CD1c-positive myeloid dendritic cell (primary cell): ENCODE measurements around the gene ADNP2.

ENCODE experiments used
- DNase-seq: peaks from one replicate; pipeline ENCODE4 v3.0.0-alpha.2; 2016; ENCODE audit errors: extremely low spot score

ADNP2 gene

DNA sequence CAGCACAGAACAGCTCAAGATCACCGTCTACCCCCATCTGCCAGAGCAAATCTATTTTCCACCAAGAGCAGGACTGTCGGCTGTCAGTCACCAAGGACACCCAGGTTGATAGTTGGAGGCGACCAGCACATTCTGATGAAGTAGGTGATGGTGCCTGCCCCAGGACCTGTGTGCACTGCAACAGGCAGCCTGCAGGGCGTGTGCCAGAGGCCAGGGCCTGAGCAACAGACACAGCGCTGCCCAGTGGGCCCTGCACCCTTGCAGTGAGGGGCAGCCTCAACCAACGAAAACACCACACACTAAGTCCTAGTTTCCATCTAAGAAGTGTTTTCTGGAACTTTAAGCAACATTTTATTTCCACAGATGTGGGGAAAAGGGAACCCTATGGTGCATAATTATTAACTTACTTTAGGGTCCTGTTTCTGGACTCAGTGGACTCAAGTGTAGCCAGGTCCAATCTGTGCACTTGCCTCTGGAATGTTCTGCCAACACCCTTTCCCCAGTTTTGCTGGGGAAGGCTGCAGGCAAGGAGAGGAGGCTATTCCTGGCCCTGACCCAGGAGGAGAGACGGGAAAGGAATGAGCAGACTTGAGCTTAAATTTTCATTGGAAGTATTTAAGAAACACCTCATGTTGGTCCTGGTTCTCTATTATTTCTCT, 61.5 kb downstream of the ADNP2 start:
- no peak for DNase-seq

DNA sequence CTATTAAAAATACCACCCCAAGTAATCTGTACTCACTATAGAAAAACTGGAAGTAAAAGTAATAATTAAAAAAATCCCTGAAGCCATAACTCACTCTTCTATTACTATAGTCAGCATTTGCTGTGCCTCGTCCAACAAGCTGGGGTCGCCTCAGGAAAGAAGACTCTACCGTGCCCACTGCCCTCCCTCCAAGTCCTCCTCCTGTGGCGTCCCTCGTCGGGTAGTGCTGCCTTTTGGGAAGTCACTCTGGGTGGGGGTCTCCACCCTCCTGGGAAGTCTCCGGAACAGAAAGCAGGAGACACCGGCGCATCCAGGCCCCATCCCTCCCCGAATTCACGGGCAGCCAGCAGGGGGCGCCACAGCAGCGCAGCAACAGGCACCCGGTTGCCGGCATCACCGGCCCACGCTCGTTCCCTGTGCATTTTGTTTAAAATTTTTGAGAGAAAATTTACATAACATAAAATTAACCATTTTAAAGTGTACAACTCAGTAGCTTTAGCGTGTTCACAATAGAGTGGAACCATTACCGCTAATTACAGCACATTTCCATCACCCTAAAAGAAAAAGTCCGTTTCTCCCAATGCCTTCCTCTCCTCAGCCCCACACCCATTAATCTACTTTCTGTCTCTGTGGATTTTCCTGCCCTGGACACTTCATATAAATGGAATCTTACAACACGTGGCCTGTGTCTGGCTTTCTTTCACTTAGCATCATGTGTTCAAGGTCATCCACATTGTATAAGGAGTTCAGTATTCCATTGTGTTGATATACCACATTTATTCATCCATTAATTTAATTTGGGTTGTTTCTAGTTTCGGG, 62.2 kb downstream of the ADNP2 start:
- peak; percentile 31 for DNase-seq

DNA sequence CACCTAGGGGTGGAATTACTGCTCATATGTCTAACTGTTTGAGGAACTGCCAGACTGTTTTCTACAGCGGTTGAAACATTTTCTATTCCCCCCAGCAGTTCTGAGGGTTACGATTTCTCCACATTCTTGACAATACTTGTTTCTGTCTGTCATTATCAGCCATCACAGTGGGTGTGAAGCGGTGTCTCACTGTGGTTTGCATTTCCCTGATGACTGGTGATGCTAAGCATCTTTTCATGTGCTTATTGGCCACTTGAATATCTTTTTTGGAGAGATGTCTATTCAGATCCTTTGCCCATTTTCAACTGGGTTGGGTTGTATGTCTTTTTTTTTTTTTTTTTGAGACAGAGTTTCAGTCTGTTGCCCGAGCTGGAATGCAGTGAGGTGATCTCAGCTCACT, 63.0 kb downstream of the ADNP2 start:
- no peak for DNase-seq

DNA sequence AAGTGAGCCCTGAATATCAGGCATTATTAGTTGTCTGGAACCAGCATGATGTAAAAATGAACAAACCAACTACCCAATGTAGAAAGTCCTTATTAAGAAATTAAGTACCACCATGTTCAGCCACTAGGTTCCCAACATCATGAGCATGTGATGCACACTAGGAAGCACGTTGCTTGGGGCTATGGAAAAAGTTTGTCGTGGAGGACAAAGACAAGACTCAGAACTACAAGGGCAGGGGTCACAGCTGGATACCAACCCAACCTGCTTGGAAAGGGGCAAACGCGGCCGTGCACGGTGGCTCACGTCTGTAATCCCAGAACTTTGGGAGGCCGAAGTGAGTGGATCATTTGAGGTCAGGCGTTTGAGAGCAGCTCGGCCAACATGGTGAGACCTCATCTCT, 64.0 kb downstream of the ADNP2 start:
- DNase-seq: no peak

DNA sequence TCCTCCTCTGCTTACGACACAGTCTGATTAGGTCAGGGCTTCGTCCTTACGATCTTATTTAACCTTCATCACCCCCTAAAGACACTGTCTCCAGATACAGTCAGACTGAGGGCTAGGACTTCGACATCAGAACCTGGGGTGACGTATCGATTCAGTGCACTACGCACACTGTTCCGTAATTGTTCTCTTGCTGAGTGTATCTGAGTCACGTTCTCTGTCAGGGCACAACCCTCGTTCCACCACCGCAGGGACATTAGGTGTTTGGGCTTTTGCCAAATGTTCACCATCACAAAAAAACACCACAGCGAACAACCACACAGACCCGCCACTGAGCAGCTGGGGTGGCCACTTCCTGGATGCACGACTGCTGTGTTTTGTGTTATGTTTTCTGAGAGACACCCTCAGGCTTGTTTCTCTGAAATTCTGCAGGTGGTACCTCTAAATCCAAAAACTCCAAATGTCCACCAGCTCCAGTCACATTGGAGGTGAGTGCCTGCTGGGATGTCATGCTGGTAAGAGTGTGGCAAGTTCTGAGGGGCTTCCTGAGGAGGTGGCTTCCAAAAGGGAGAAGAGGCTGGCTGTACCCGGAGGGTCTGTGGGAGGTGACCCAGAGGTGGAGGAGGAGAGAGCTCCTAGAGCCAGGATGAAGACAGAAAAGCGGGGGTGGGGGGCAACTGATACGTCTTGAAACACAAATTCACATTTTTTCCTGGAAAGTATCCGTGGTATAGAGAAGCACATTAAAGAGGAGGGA, 66.6 kb downstream of the ADNP2 start:
- DNase-seq: peak; percentile 6

DNA sequence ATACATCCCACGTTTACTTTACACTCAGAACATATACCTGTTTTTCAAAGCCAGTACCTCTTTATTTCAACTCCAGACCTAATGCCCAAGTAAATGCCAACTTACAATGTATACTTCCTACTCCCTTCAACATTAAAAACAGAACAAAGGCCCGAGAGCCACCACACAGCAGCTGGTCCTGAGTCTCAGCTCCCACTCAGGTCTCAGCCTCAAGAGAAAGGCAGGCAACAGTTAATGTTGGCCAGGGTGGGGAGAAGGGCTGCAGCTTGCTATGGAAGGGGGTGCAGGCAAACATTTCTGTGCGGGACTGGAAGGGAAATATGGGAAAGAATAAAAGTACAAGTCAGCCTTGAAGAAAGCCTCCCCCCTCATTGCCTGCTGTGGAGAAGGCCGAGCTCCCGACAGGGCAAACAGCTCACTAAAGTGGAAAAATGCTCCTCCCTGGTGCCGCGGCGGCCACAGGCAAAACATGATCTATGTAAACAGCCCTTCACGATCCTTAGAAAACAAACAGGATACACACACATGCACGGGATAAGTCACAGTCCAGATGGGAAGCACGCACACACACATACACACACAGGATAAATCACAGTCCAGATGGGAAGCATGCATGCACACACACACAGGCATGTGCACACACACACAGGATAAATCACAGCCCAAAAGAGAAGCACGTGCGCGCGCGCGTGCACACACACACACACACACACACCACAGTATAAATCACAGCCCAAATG, 67.4 kb downstream of the ADNP2 start:
- no peak for DNase-seq

DNA sequence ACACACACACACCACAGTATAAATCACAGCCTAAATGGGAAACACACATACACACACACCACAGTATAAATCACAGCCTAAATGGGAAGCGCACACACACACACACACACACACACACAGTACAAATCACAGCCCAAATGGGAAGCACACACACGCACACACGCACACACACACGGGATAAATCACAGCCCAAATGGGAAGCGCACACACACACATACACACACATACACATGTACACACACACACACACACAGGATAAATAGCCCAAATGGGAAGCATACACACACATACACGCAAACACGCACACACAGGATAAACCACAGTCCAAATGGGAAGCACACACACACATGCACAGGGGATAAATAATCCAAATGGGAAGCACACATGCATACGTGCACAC, 68.1 kb downstream of the ADNP2 start:
- no peak for DNase-seq

DNA sequence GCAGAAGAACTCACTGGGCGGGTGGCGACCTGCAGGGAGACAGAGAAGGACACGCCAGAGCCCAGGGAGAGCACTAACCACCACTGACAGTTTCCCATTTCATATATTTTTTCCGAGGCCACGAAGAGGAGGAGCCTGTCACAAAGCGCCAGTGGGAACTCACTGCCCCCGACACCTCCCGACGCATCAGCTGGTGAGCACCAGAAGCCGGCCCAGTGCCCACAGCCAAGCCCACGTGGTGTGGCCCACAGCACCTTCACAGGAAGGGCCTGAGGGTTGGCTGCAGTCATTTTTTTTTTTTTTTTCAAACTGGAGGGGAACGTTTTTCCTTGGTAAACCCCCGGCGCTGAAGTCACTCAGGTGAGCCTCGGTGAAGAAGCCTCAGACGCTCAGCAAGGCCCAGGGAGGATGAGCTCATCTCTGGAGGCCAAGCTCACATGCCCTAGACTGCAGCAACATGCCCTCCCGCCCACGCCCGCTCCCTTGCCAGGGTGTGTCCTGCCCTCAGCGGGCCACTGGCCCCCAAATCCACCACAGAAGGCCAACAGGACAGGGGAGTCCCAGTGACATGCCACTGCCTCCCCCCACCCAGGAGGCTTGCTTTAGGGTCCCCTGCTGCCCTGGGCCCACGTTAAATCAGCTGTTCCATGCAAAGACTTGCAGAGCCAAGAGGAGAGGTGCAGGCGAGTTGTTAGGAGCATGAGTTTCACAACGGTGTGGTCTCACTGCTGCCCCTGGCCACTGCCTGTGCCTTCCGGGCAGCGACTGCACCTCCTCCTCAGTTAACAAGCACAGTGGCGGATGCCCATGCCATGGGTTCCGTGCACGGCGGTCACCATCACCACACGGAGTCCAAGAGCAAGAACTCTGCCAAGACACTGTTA, 70.1 kb downstream of the ADNP2 start:
- DNase-seq: no peak

DNA sequence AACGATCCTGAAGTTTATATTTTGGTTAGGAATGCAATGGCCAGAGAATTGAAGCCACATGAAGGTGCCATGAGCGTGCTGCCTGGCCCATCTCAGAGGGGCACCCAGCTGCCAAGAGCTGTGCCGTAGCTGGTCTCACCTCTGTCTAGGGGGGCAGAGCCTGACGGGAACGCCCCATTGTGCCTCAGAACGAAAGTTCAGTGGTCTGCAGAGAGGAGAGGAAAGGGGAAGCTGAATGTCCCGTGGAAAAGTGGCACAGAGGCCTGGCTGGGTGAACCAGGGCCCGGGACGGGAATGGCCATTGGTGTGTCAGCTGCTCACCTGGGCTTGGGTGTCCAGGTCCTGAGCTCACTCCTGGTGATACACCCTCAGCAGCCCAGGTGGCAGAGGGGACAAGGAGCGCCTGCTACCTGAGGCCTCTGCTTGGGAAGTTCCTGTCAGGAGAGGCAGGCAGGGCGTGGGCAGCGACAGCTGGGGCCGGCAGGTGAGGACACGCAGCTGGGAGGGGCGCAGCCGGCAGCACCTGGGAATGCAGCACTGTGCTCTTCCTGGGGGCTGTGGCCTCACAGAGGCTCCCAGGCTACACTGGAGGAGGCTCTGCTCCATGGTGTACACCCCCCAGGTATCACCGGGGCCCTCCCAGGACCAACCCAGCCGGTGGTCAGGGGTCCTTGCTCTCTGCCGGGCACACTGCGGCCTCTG, 70.9 kb downstream of the ADNP2 start:
- no peak for DNase-seq

DNA sequence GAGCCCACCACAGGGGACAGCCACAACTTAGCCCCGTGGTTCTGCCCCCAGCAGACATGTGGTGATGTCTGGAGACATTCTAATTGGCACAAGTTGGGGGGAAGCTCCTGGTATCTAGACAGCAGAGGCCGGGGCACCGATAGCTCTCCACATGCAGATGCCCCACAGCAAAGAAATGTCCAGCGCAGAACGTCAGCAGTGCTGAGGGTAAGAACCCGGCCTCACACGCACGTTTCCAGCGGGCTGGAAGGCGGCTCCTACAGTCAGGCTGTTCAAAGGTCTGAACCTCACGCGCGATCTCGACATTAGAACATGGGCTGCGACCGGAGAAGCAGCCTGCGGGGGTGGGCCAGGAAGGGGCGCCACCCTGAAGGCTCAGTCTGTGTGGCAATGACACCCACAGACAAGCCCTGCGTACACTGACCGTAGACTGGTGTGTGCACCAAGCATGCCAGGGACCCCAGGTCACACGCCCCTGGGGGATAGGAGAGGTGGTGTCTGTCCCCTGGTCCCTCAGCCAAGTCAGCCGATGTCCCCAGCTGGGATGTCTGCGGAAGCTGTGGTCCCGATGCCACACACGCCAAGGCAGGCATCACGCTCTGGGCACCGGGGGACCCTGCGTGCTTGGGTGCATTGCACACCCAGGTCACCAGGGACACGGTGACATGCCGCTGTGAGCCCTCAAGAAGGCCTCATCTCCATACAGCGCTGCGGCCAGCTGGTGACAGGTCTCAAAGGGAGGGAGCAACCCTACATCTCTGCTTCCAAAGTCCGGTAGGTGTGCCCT, 71.9 kb downstream of the ADNP2 start:
- no peak for DNase-seq

DNA sequence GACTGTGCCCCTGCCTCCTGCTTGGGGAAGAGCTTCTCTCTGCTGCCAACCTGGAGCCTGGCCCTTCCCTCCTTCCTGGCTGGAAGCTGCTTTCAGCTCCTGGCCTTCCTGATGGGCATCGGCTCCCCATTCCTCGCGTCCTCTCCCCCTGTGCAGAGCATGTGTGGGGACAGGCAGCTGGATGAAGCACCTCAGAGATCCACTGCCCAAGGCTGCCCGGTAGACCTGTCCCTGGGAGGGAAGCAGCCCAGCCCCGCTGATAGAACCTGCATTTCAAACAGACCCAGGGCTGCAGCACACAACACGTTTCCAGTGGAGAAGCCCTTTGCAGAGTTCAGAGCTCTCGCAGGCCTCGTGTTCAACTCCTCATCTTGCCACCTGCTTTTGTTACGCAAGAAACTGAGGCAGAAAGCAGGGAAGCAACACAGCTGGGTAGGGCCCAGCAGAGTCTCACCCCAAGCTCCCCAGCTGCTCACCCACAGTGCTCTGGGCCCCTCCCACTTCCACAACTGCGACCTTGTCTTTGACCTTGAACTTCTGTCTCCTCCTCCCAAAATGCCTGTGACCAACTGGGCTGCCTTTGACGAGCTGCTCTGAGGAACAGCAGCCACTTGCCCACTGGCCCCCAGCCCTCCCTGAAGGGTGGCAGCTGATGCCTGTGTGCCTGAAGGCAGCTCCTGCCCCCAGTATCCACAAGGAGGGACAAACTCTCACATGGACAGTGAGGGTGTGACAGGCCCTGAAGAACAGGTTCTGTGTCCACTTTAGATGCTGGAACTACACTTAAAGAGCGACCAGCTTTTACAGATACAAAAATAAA, 72.8 kb downstream of the ADNP2 start:
- DNase-seq: no peak

DNA sequence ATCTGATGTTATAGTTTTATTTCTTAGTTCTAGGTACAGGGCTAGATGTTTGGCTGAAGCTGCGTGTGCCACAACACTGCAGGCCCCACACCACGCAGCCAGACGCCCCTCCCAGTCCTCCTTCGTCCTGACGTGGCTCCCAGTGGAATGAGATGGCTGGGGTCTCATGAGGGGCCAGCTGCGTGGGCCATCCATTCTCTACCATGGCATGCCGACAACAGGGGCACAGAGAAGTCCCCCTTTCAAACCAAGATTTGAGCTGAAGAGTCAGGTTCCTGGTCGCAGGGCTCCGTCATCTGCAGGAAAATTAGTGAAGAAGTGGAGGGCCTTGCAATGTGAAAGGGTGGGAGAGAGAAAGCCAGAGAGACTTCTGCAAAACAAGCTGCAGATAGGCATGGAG, 73.8 kb downstream of the ADNP2 start:
- DNase-seq: no peak

DNA sequence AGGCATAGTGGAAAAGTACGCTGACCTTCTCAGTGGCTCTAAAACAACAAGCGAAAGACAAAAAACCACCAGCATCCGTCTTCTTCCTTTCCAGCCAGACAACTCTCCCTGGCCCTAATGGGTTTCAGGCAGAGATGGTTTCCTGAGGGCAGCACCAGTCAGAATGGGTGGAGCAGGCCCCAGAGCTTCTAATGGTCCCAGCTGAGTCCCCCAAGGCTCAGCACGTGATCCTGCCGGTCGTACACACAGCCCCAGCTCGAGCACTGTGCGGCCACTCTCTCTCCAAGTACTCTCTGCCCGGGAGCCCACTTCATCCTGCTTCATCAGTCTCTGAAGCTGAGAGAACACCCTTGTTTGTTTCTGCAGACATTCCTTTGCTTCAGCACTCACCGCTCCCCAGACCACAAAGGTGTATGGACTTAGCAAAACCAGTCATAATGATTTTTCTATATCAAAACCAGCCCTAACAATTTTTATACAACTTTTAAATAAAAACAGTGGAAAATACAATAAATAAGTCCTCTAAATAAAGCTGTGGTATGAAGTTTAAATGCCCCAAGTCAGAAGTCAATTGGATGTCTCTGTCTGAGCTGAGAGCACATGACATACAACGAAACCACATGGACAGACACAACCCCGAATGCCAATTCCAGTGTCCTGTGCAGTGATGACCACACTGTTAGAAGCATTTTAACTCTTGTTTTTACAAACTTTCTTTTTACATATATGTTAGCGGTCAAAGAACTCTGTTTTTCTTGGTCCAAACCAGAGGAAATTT, 74.4 kb downstream of the ADNP2 start:
- DNase-seq: no peak

DNA sequence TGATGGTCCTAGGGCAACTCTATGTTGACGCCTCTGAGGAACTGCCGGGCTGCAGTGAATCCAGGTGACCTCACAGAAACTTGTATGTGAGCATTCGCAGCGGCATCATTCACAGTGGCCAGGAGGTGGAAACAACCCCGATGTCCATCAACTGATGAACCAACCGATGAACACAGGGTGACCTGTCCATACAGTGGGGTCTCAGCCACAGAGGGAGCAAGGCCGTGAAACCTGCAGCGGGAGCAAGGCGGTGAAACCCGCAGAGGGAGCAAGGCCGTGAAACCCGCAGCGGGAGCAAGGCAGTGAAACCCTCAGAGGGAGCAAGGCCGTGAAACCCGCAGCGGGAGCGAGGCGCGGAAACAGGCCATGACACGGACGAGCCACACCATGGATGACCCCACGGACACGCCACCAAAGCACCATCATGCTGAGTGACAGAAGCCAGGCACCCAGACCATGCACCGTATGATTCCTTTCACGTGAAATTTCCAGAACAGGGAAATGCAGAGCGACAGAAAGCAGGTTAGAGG, 75.2 kb downstream of the ADNP2 start:
- DNase-seq: no peak

DNA sequence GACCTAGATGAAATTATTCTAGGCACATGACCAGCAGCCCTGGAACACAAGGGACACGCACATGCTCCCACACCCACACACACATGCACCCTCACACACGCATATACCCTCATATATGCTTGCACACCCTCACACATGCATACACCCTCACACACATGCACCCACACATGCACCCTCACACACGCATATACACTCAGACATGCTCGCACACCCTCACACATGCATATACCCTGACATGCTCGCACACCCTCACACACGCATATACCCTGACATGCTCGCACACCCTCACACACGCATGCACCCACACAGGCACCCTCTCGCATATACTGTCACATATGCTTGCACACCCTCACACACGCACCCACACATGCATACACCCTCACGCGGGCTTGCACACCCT, 76.5 kb downstream of the ADNP2 start:
- DNase-seq: no peak

DNA sequence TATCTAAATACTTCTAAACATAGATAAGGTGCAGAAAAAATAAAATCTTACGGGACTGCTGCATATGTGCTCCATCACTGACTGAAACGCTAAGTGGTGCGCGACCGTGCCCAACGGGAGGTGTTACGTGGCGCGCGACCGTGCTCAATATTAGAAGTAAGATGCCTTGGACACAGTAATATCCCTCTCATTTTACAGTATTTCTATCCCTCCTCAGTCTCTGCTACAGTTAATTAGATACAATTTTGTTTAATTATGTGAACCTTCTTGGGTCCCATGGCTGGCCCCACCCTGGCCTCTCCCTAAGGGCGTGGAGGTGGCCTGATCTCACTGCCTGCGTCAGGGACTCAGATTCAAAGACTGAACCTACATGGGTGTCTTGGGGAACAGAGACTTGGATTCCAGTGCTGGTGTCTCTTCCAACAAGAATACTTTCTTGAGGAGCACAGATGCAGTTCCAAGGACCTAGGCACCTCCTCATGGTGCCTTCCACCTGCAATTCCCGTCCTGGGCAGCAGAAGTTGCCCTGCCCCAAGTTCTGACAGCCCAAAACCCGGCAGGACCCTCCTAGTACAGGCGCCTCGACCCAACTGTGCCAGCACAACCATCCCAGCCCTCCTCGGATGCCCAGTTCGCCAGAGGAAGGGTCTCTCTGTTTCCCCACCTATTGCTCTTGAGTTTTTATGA, 79.0 kb downstream of the ADNP2 start:
- DNase-seq: no peak
